Activated B cell treated with CpG ODN at 0.5 μM for 24 hours (primary cell): Measurements from ENCODE around the gene ASB1. TPM values are rescaled to one million over a fixed set of nuclear protein-coding genes. Genes with fewer than 3 reads are reported as not detected.

Experiments
- ATAC-seq: fragments of 200-7000 bp; cut with Tn5 transposase; one replicate; pipeline ENCODE4 v1.10.0; 2021; ENCODE audit warnings: low read depth, mild to moderate bottlenecking, moderate library complexity
- CTCF ChIA-PET: fragments of 350-600 bp; sonication (Branson Sonifier 250); formaldehyde crosslinking; loops from one replicate; lab custom pipeline; 2021; ENCODE audit warnings: antibody characterized with exemption; lab: Charles Lee
- POLR2A ChIA-PET: fragments of 350-600 bp; sonication (Branson Sonifier 250); formaldehyde crosslinking; loops from one replicate; lab custom pipeline; 2021; ENCODE audit warnings: antibody characterized with exemption; lab: Charles Lee
- DNase-seq: peaks from one replicate; pipeline ENCODE4 v3.0.0; 2022
- H3K27ac Mint-ChIP-seq: one replicate; pipeline ENCODE4 v1.8.0; 2020; ENCODE audit warnings: mixed read lengths
- H3K27me3 Mint-ChIP-seq: one replicate; pipeline ENCODE4 v1.8.0; 2021; ENCODE audit warnings: mixed read lengths
- H3K36me3 Mint-ChIP-seq: one replicate; pipeline ENCODE4 v1.8.0; 2021; ENCODE audit warnings: low read depth, mixed read lengths
- H3K4me1 Mint-ChIP-seq: one replicate; pipeline ENCODE4 v1.8.0; 2021; ENCODE audit warnings: mixed read lengths
- H3K4me3 Mint-ChIP-seq: one replicate; pipeline ENCODE4 v1.8.0; 2020; ENCODE audit warnings: mild to moderate bottlenecking, mixed read lengths
- H3K9me3 Mint-ChIP-seq: one replicate; pipeline ENCODE4 v1.8.0; 2020; ENCODE audit warnings: mixed read lengths
- CTCF ChIP-seq: fragments of 200-600 bp; IDR thresholded peaks from one replicate; pipeline ENCODE4 v1.8.0; 2022; ENCODE audit warnings: antibody characterized with exemption, mild to moderate bottlenecking
- intact Hi-C: fragments of 100-400 bp; cut with micrococcal nuclease; formaldehyde crosslinking; loops from one replicate; pipeline ENCODE4 v1.15.1; 2024
- total RNA-seq: library from RNA; stranded (reverse); gene quantifications from 2 replicates; pipeline ENCODE4 v1.2.3, GENCODE V29; 2022

ASB1 gene
- total RNA-seq, 1 donor from 2014 or later = 49.8 TPM

DNA sequence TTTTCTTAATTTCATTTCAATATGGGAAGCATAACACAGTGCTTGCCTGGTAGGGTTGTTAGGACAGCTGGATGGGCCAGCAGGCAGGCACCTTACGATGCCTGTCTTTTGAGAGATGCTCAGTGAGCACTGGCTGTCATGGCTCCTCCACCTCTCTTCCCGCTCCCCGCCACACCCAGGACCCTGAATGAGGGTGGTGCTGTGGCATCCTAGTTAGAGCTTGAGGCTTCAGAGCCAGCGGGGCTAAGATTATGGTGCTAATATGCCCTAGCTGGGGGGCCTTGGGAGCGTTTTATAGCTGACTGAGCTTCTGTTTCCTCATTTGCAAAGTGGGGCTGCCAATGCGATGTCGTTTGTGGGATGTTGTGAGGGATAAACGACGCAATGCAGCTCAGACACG, 37.7 kb downstream of the ASB1 start:
- no peak for DNase-seq
- intact Hi-C loops = no loop called here
- no peak for ATAC-seq
- Mint-ChIP-seq H3K27ac (no peak overlapping the region), H3K4me1 (peaks cover 5% of the 10 kb centered on the region), H3K9me3 (peaks cover 9% of the 10 kb centered on the region), H3K27me3 (no peaks in the 10 kb centered on the region), H3K4me3 (no peak overlapping the region), H3K36me3 (peaks cover 9% of the 10 kb centered on the region)
- ChIA-PET CTCF (interaction anchor here (1.1 kb wide), 1 partner anchor 94 kb away, joined by 3 read pairs; no protein-coding TSS in a partner anchor), POLR2A (no interaction called here)
- TF ChIP-seq CTCF = no peak

- POLR2A ChIA-PET = no interaction called here
- intact Hi-C loops = no loop called here
- CTCF ChIA-PET = no interaction called here
- H3K4me1 Mint-ChIP-seq = peaks cover 5% of the 10 kb centered on the region
- ATAC-seq = no peak
- H3K9me3 Mint-ChIP-seq = peaks cover 13% of the 10 kb centered on the region
- TF ChIP-seq CTCF = no peak
- H3K27me3 Mint-ChIP-seq = no peaks in the 10 kb centered on the region
- no peak overlapping the region for H3K4me3 Mint-ChIP-seq
- H3K27ac Mint-ChIP-seq = no peak overlapping the region
- peaks cover 12% of the 10 kb centered on the region for H3K36me3 Mint-ChIP-seq
- no peak for DNase-seq
These were observed 38.9 kb downstream of the ASB1 start for GRCh38 chr2:238465487-238466242.

DNA sequence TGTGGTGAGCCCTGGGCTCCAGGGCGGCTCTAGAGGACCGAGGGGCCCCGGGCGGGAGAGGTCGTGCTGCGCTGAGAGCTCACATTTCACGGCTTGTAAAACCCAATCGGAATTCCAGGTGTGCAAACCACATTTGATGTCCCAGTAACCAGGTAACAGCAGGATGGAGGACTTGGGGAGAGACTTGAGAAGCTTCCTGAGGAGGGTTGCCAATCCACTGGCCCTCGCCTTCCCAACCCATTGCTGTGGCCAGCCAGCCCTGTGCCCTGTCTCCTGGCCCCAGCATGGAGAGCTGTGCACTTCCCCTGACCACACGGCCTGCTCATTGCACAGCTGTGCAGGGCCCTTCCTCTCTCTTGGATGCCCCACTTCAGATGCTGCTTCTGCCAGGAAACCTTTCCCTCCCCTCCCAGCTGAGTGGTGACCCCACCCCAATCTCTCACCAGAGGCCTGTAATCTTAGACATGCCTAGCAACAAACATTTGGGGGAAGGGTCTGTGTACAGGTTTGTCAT, 39.6 kb downstream of the ASB1 start:
- no peak for TF ChIP-seq CTCF
- peaks cover 17% of the 10 kb centered on the region for H3K9me3 Mint-ChIP-seq
- DNase-seq = no peak
- ChIA-PET CTCF (no interaction called here), POLR2A (no interaction called here)
- intact Hi-C loops = no loop called here
- peaks cover 5% of the 10 kb centered on the region for H3K4me1 Mint-ChIP-seq
- H3K27me3 Mint-ChIP-seq = no peaks in the 10 kb centered on the region
- H3K27ac Mint-ChIP-seq = no peak overlapping the region
- H3K36me3 Mint-ChIP-seq = peaks cover 12% of the 10 kb centered on the region
- no peak overlapping the region for H3K4me3 Mint-ChIP-seq
- no peak for ATAC-seq

- H3K4me1 Mint-ChIP-seq = peaks cover 5% of the 10 kb centered on the region
- TF ChIP-seq CTCF = no peak
- no peak for DNase-seq
- H3K9me3 Mint-ChIP-seq = peaks cover 20% of the 10 kb centered on the region
- ChIA-PET POLR2A (interaction anchor here (0.5 kb wide), 1 partner anchor 740 kb away, joined by 6 read pairs; no protein-coding TSS in a partner anchor), CTCF (no interaction called here)
- H3K27ac Mint-ChIP-seq = no peak overlapping the region
- H3K4me3 Mint-ChIP-seq = no peak overlapping the region
- H3K36me3 Mint-ChIP-seq = peaks cover 15% of the 10 kb centered on the region
- no peak for ATAC-seq
- no peaks in the 10 kb centered on the region for H3K27me3 Mint-ChIP-seq
- intact Hi-C loops = no loop called here
These were observed 40.3 kb downstream of the ASB1 start for GRCh38 chr2:238467062-238467461.

DNA sequence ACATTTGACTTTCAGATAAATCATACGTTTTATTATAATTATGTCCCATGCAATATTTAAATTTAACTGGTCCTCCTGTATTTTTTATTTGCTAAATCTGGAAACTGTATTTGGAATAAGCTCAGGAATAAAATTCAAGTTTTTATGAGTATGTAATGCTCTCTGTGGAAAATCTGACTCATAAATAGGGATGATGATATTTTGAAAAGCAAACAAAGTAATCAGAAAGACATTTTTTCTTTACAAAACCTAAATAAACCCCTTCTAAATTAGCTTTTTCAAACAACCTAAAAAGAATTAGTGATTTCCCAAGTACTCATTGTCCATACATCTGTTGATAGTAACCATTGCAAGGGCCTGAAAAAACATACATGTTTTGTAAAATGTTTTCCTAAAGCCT, 41.1 kb downstream of the ASB1 start:
- H3K9me3 Mint-ChIP-seq = peaks cover 25% of the 10 kb centered on the region

More for the DNA sequence above, 41.1 kb downstream of the ASB1 start:
- intact Hi-C loops = no loop called here
- Mint-ChIP-seq H3K27ac (no peak overlapping the region), H3K4me1 (peaks cover 5% of the 10 kb centered on the region), H3K4me3 (no peak overlapping the region), H3K36me3 (peaks cover 20% of the 10 kb centered on the region), H3K27me3 (no peaks in the 10 kb centered on the region)
- ChIA-PET POLR2A (no interaction called here), CTCF (no interaction called here)
- no peak for TF ChIP-seq CTCF
- ATAC-seq (no peak), DNase-seq (no peak)
